D721Med (cell line): ENCODE measurements around the gene ITPR2.

Experiments
- DNase-seq: peaks from one replicate; pipeline ENCODE4 v3.0.0; 2011; ENCODE audit warnings: low spot score; ENCODE audit not compliant: insufficient read length
- FAIRE-seq: peaks from 2 replicates; lab custom pipeline; 2011; peaks lifted over from hg19 to GRCh38; lab: Jason Lieb, UNC
- TF ChIP-seq, protein P1 (sequence below): IDR thresholded peaks from 2 replicates; pipeline ENCODE4 v1.5.1; 2012; ENCODE audit warnings: mild to moderate bottlenecking, control low read depth; ENCODE audit not compliant: insufficient read depth; ENCODE audit errors: missing control alignments

ITPR2 gene

DNA sequence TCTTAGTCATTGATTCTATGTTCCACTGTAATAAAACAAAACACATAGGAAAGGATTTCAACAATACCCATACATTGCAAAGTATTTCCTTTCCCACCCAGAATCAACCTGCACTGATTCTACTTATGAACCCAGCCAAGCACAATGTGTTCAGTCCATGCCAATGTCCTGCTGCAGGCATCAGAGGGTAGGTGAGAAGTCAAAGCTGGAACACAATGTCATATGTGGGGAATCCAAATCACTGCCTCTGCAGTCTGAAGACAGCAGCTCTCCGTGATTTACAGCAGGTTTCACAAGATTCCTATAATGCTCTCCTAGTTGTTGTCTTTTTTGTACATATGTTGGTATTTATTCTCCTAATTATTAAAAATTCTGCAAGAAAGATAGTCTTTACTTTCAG, 25.7 kb downstream of the ITPR2 start:
- DNase-seq (no peak), FAIRE-seq (no peak)
- TF ChIP-seq, protein P1, sequence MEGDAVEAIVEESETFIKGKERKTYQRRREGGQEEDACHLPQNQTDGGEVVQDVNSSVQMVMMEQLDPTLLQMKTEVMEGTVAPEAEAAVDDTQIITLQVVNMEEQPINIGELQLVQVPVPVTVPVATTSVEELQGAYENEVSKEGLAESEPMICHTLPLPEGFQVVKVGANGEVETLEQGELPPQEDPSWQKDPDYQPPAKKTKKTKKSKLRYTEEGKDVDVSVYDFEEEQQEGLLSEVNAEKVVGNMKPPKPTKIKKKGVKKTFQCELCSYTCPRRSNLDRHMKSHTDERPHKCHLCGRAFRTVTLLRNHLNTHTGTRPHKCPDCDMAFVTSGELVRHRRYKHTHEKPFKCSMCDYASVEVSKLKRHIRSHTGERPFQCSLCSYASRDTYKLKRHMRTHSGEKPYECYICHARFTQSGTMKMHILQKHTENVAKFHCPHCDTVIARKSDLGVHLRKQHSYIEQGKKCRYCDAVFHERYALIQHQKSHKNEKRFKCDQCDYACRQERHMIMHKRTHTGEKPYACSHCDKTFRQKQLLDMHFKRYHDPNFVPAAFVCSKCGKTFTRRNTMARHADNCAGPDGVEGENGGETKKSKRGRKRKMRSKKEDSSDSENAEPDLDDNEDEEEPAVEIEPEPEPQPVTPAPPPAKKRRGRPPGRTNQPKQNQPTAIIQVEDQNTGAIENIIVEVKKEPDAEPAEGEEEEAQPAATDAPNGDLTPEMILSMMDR: no peak

GRCh38 chr12:26806556-26806955, 26.4 kb downstream of the ITPR2 start:
- TF ChIP-seq, protein P1: no peak
- FAIRE-seq: no peak
- no peak for DNase-seq

DNA sequence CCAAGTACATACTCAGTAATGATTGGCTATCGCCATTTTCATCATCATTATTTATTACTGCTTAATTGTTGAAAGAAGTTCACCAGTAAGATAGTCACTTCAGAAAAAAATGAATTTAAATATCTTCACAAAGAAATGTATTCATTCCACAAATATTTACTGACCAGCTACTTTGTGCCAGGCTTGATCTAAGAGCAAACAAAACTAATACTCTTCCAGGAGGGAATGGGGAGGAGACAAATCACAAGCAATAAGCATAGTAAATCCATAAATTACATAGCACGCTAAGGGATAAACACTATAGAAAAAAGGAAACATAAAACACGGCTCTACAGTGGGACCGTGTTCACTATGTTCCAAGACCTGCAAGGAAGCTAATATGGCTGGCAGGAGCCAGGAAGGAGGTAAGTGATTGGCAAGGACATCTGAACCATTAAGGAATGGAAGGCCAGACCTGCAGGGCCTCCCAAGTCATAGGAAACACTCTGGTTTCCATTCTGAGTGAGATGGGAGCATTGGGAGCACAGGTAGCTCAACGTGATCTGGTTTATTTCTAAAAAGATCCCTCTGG, 27.5 kb downstream of the ITPR2 start:
- TF ChIP-seq, protein P1: no peak
- FAIRE-seq (no peak), DNase-seq (no peak)

GRCh38 chr12:26803552-26803951, 29.4 kb downstream of the ITPR2 start:
- TF ChIP-seq, protein P1: no peak
- no peak for FAIRE-seq
- DNase-seq: no peak

DNA sequence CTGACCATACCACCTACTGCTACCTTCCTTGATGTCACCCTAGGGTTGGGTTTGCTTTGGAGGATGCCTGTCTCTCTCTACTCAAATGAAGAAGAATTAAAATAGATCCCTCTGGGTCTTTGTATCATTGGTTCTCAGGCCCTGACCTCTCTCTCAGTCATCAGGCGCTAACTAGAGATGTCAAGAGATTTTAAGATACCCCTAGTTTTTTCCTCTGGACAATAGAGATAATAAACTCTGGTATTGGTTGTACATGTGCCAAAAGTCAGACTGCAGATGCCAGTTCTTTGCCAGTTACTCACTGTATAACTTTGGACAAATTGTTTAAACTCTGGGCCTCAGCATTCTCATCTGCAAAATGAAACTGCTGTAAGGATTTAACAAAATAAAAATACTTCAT, 31.5 kb downstream of the ITPR2 start:
- TF ChIP-seq, protein P1: no peak
- DNase-seq: no peak
- no peak for FAIRE-seq

GRCh38 chr12:26800858-26801257, 32.1 kb downstream of the ITPR2 start:
- DNase-seq: no peak
- no peak for FAIRE-seq
- TF ChIP-seq, protein P1: no peak

GRCh38 chr12:26800347-26800746, 32.6 kb downstream of the ITPR2 start:
- TF ChIP-seq, protein P1: no peak
- DNase-seq (no peak), FAIRE-seq (no peak)
